ENCODE results near the gene VWF.
"Not testable (repeated sequence)": the region's sequence is repeated elsewhere in the genome, so short reads cannot be mapped to it uniquely, and the experiment has no call there.

The VWF gene

DNA sequence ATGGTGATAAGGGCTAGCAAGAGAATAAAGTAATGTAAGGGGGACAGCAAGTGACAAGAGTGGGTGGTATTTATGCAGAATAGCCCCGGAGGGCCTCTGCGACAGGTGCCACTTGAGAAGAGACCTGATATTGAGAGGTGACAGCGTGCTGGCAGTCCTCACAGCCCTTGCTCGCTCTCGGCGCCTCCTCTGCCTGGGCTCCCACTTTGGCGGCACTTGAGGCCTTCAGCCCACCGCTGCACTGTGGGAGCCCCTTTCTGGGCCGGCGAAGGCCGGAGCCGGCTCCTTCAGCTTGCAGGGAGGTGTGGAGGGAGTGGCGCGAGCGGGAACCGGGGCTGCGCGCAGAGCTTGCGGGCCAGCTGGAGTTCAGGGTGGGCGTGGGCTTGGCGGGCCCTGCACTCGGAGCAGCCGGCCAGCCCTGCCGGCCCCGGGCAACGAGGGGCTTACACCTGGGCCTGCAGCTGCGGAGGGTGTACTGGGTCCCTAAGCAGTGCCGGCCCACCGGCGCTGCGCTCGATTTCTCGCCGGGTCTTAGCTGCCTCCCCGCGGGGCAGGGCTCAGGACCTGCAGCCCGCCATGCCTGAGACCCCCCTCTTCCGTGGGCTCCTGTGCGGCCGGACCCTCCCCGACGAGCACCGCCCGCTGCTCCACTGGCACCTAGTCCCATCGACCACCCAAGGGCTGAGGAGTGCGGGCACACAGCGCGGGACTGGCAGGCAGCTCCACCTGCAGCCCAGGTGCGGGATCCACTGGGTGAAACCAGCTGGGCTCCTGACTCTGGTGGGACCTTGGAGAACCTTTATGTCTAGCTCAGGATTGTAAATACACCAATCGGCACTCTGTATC, 34.9 kb upstream of the VWF start:
- not testable (repeated sequence) for H4K20me1 ChIP-seq (ENCODE audit: insufficient read depth, low read length); H3K9me3 ChIP-seq (ENCODE audit: low read length); H3K36me3 ChIP-seq (ENCODE audit: insufficient read depth, low read length); H3K4me3 ChIP-seq (ENCODE audit: low read depth, low read length, poor library complexity, severe bottlenecking); H3K79me2 ChIP-seq (ENCODE audit: insufficient read depth, low read length); H3K4me2 ChIP-seq (ENCODE audit: low read length); H3K9ac ChIP-seq (ENCODE audit: low read length); H3K27me3 ChIP-seq (ENCODE audit: insufficient read depth, low read length); H3K27ac ChIP-seq (ENCODE audit: low read depth, low read length, poor library complexity, severe bottlenecking); H3K4me1 ChIP-seq (ENCODE audit: insufficient read depth, low read length, severe bottlenecking); H3F3A ChIP-seq (ENCODE audit: insufficient read depth, low read length); H2AFZ ChIP-seq (ENCODE audit: low read length); H3K9me2 ChIP-seq (ENCODE audit: low read depth, low read length)

DNA sequence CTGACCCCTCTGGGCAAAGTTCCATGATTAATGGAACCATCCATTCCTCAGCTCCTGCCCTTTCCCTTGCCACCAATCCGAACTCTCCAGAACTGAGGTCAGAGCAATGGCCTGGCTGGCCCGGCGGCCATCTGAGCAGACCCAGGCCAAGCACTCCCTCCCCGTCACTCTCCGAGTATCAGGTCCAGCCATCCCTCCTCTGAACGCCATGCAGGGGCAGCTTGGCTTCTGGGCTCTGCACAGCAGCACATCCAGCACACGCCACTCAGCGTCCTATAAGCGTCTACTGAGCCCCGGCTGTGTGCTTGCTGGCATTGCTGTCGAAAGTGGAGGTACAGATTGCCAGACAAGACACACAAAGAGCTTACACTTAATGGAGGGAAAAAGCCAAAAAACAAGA, 34.3 kb upstream of the VWF start:
- Histone ChIP-seq H3K9me2 (ENCODE audit: low read depth, low read length) (no peaks in the 10 kb centered on the region), H3K4me2 (ENCODE audit: low read length) (no peak overlapping the region), H3K4me1 (ENCODE audit: insufficient read depth, low read length, severe bottlenecking) (no peaks in the 10 kb centered on the region), H3K4me3 (ENCODE audit: low read depth, low read length, poor library complexity, severe bottlenecking) (no peak overlapping the region), H2AFZ (ENCODE audit: low read length) (no peak overlapping the region), H3K79me2 (ENCODE audit: insufficient read depth, low read length) (no peaks in the 10 kb centered on the region), H3F3A (ENCODE audit: insufficient read depth, low read length) (no peaks in the 10 kb centered on the region), H3K27ac (ENCODE audit: low read depth, low read length, poor library complexity, severe bottlenecking) (no peak overlapping the region), H3K36me3 (ENCODE audit: insufficient read depth, low read length) (no peaks in the 10 kb centered on the region), H3K9ac (ENCODE audit: low read length) (no peak overlapping the region), H3K27me3 (ENCODE audit: insufficient read depth, low read length) (0 out of 2 replicates have a peak, but pooled peaks cover 8% of the 10 kb centered on the region), H3K9me3 (ENCODE audit: low read length) (no peaks in the 10 kb centered on the region), H4K20me1 (ENCODE audit: insufficient read depth, low read length) (no peaks in the 10 kb centered on the region)
- TF ChIP-seq, protein P1, sequence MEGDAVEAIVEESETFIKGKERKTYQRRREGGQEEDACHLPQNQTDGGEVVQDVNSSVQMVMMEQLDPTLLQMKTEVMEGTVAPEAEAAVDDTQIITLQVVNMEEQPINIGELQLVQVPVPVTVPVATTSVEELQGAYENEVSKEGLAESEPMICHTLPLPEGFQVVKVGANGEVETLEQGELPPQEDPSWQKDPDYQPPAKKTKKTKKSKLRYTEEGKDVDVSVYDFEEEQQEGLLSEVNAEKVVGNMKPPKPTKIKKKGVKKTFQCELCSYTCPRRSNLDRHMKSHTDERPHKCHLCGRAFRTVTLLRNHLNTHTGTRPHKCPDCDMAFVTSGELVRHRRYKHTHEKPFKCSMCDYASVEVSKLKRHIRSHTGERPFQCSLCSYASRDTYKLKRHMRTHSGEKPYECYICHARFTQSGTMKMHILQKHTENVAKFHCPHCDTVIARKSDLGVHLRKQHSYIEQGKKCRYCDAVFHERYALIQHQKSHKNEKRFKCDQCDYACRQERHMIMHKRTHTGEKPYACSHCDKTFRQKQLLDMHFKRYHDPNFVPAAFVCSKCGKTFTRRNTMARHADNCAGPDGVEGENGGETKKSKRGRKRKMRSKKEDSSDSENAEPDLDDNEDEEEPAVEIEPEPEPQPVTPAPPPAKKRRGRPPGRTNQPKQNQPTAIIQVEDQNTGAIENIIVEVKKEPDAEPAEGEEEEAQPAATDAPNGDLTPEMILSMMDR (IDR thresholded peaks at IDR 0.05; ENCODE audit: low read length), result no peak
- no peak for TF ChIP-seq EZH2 (IDR thresholded peaks at IDR 0.05; ENCODE audit: borderline replicate concordance, low read length)

DNA sequence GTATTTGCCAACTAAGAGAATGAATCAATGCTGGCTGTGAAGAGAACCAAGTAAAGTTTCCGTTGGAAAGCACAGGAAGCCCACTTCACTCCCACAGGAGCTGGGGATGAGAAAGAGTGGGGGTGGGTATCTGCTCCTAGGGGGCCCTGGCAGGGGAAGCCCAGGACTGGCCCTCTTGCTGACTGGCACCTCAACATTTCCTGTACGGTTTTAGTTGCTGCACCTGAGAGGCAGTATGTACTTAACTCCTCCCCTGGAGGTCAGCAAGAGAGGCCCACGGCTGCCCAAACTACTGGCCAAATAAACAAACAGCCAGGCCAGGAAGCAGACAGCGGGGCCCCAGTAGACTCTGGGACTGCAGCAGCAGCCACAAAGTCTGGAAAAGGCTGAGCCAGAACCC, 33.8 kb upstream of the VWF start:
- Histone ChIP-seq H3F3A (ENCODE audit: insufficient read depth, low read length) (no peaks in the 10 kb centered on the region), H3K27me3 (ENCODE audit: insufficient read depth, low read length) (0 out of 2 replicates have a peak, but pooled peaks cover 8% of the 10 kb centered on the region), H3K4me3 (ENCODE audit: low read depth, low read length, poor library complexity, severe bottlenecking) (no peak overlapping the region), H2AFZ (ENCODE audit: low read length) (no peak overlapping the region), H3K9ac (ENCODE audit: low read length) (no peak overlapping the region), H3K9me2 (ENCODE audit: low read depth, low read length) (no peaks in the 10 kb centered on the region), H3K9me3 (ENCODE audit: low read length) (no peaks in the 10 kb centered on the region), H3K36me3 (ENCODE audit: insufficient read depth, low read length) (no peaks in the 10 kb centered on the region), H3K4me2 (ENCODE audit: low read length) (no peak overlapping the region), H3K27ac (ENCODE audit: low read depth, low read length, poor library complexity, severe bottlenecking) (no peak overlapping the region), H3K4me1 (ENCODE audit: insufficient read depth, low read length, severe bottlenecking) (no peaks in the 10 kb centered on the region), H3K79me2 (ENCODE audit: insufficient read depth, low read length) (no peaks in the 10 kb centered on the region), H4K20me1 (ENCODE audit: insufficient read depth, low read length) (no peaks in the 10 kb centered on the region)
- TF ChIP-seq, protein P1 (IDR thresholded peaks at IDR 0.05; ENCODE audit: low read length), result no peak

DNA sequence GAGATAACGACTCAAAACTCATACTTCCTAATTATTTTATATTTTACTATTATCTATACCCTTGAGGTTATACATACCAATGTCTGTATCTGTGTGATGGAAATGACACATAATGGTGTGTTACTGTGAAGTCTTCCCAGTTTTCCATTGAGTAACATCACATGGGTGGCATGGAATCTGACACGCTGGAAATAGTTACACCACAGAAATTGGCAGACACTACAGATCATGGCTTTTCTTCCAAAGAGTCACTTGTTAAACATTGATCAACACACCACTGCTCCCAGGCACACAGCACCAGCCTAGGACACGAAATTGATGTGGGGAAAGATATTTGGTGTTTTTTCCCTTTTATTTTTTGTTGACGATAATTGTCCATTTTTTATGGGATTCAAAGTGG, 33.0 kb upstream of the VWF start:
- H3K4me1 ChIP-seq (ENCODE audit: insufficient read depth, low read length, severe bottlenecking), result no peaks in the 10 kb centered on the region
- H2AFZ ChIP-seq (ENCODE audit: low read length), result no peak overlapping the region
- no peaks in the 10 kb centered on the region for H3K9me2 ChIP-seq (ENCODE audit: low read depth, low read length)
- H3K27ac ChIP-seq (ENCODE audit: low read depth, low read length, poor library complexity, severe bottlenecking), result no peak overlapping the region
- no peak overlapping the region for H3K4me2 ChIP-seq (ENCODE audit: low read length)
- H3K79me2 ChIP-seq (ENCODE audit: insufficient read depth, low read length), result no peaks in the 10 kb centered on the region
- no peaks in the 10 kb centered on the region for H4K20me1 ChIP-seq (ENCODE audit: insufficient read depth, low read length)
- H3K4me3 ChIP-seq (ENCODE audit: low read depth, low read length, poor library complexity, severe bottlenecking), result no peak overlapping the region
- 0 out of 2 replicates have a peak, but pooled peaks cover 8% of the 10 kb centered on the region for H3K27me3 ChIP-seq (ENCODE audit: insufficient read depth, low read length)
- TF ChIP-seq, protein P1 (IDR thresholded peaks at IDR 0.05; ENCODE audit: low read length), result no peak
- no peak for TF ChIP-seq EZH2 (IDR thresholded peaks at IDR 0.05; ENCODE audit: borderline replicate concordance, low read length)
- H3K9me3 ChIP-seq (ENCODE audit: low read length), result no peaks in the 10 kb centered on the region
- no peak overlapping the region for H3K9ac ChIP-seq (ENCODE audit: low read length)
- H3K36me3 ChIP-seq (ENCODE audit: insufficient read depth, low read length), result no peaks in the 10 kb centered on the region
- H3F3A ChIP-seq (ENCODE audit: insufficient read depth, low read length), result no peaks in the 10 kb centered on the region

Measured in OCI-LY1 (cell line).